Neural crest cell (in vitro differentiated cells): ENCODE measurements around the gene TXNDC5. TPM values are rescaled to one million over a fixed set of nuclear protein-coding genes. Genes with fewer than 3 reads are reported as not detected.

ENCODE experiments used
- DNase-seq: peaks from one replicate; pipeline ENCODE4 v3.0.0; 2021; ENCODE audit warnings: low read depth, mixed read lengths, low spot score
- H3K27ac Mint-ChIP-seq: one replicate; pipeline ENCODE4 v1.8.0; 2021; ENCODE audit warnings: mild to moderate bottlenecking, mixed read lengths; ENCODE audit not compliant: unreplicated experiment
- H3K27me3 Mint-ChIP-seq: 2 replicates; pipeline ENCODE4 v1.8.0; 2021; ENCODE audit warnings: low read depth, mild to moderate bottlenecking, mixed read lengths
- H3K36me3 Mint-ChIP-seq: 2 replicates; pipeline ENCODE4 v1.8.0; 2021; ENCODE audit warnings: low read depth, mild to moderate bottlenecking, mixed read lengths
- H3K4me1 Mint-ChIP-seq: 2 replicates; pipeline ENCODE4 v1.8.0; 2021; ENCODE audit warnings: mixed read lengths
- H3K4me3 Mint-ChIP-seq: one replicate; pipeline ENCODE4 v1.8.0; 2021; ENCODE audit warnings: mild to moderate bottlenecking, mixed read lengths
- H3K9me3 Mint-ChIP-seq: 2 replicates; pipeline ENCODE4 v1.8.0; 2021; ENCODE audit warnings: mixed read lengths
- CTCF ChIP-seq: fragments of 200-600 bp; sonication (generic); conservative IDR thresholded peaks from 2 replicates; pipeline ENCODE4 v1.5.0; 2021; ENCODE audit warnings: antibody characterized with exemption, mild to moderate bottlenecking
- total RNA-seq: library from RNA; stranded (reverse); gene quantifications from 2 replicates; pipeline ENCODE4 v1.2.1, GENCODE V29; 2021

TXNDC5 gene
- total RNA-seq, 1 donor from 2014 or later, result 104 TPM

GRCh38 chr6:7910298-7910653, 312 bp downstream of the TXNDC5 start:
- no peak for TF ChIP-seq CTCF
- Mint-ChIP-seq H3K27me3 (no peaks in the 10 kb centered on the region), H3K4me1 (peaks cover 17% of the 10 kb centered on the region), H3K27ac (no peak overlapping the region), H3K4me3 (no peak overlapping the region), H3K36me3 (no peaks in the 10 kb centered on the region), H3K9me3 (no peaks in the 10 kb centered on the region)
- DNase-seq, result peak; percentile 5

- no peaks in the 10 kb centered on the region for H3K27me3 Mint-ChIP-seq
- peaks cover 6% of the 10 kb centered on the region for H3K36me3 Mint-ChIP-seq
- H3K4me3 Mint-ChIP-seq, result peak overlapping the region; percentile 91
- peak overlapping the region; percentile 90 for H3K27ac Mint-ChIP-seq
- no peaks in the 10 kb centered on the region for H3K9me3 Mint-ChIP-seq
- peak; percentile 52 for DNase-seq
- peaks cover 17% of the 10 kb centered on the region for H3K4me1 Mint-ChIP-seq
- no peak for TF ChIP-seq CTCF
Observed at GRCh38 chr6:7909323-7910276, 988 bp downstream of the TXNDC5 start.

GRCh38 chr6:7907159-7907558, 3.4 kb downstream of the TXNDC5 start:
- peaks cover 17% of the 10 kb centered on the region for H3K4me1 Mint-ChIP-seq

GRCh38 chr6:7906741-7907140, 3.8 kb downstream of the TXNDC5 start:
- no peak for DNase-seq
- H3K4me1 Mint-ChIP-seq, result peaks cover 17% of the 10 kb centered on the region
- no peaks in the 10 kb centered on the region for H3K27me3 Mint-ChIP-seq
- TF ChIP-seq CTCF, result no peak
- peaks cover 6% of the 10 kb centered on the region for H3K36me3 Mint-ChIP-seq
- H3K4me3 Mint-ChIP-seq, result no peak overlapping the region
- no peak overlapping the region for H3K27ac Mint-ChIP-seq
- H3K9me3 Mint-ChIP-seq, result no peaks in the 10 kb centered on the region

More at GRCh38 chr6:7907159-7907558, 3.4 kb downstream of the TXNDC5 start:
- Mint-ChIP-seq H3K36me3 (peaks cover 6% of the 10 kb centered on the region), H3K4me3 (no peak overlapping the region), H3K27ac (no peak overlapping the region), H3K27me3 (no peaks in the 10 kb centered on the region), H3K9me3 (no peaks in the 10 kb centered on the region)
- TF ChIP-seq CTCF, result no peak
- no peak for DNase-seq

- Mint-ChIP-seq H3K4me3 (no peak overlapping the region), H3K27ac (no peak overlapping the region), H3K9me3 (no peaks in the 10 kb centered on the region), H3K36me3 (peaks cover 11% of the 10 kb centered on the region), H3K4me1 (peaks cover 17% of the 10 kb centered on the region), H3K27me3 (no peaks in the 10 kb centered on the region)
- DNase-seq, result no peak
- no peak for TF ChIP-seq CTCF
Observed at GRCh38 chr6:7905416-7905815, 5.2 kb downstream of the TXNDC5 start.
